Mesenchymal stem cell (in vitro differentiated cells and primary cell): ENCODE results near the gene SORT1.
A peak's percentile ranks its signal among the peaks of the same experiment; 100 is the strongest.

Experiments
- DNase-seq: peaks from one replicate; pipeline ENCODE4 v3.0.0-alpha.2; 2013
- H2AFZ ChIP-seq: one replicate; pipeline ENCODE4 v1.6.1; 2013; ENCODE audit warnings: low read depth, mild to moderate bottlenecking, control low read depth, inconsistent platforms, low read length, moderate library complexity
- H2AK5ac ChIP-seq: 2 replicates; pipeline ENCODE4 v1.6.1; 2013; ENCODE audit warnings: low read length, moderate library complexity, mild to moderate bottlenecking, inconsistent platforms; ENCODE audit not compliant: severe bottlenecking
- H2BK120ac ChIP-seq: one replicate; pipeline ENCODE4 v1.6.1; 2013; ENCODE audit warnings: low read depth, mild to moderate bottlenecking, inconsistent platforms, low read length, moderate library complexity
- H2BK12ac ChIP-seq, 2 experiments: one replicate each; pipeline ENCODE4 v1.6.1; 2013; ENCODE audit warnings: inconsistent platforms in 2 of 2, low read length in 2 of 2, mild to moderate bottlenecking in 2 of 2, moderate library complexity in 2 of 2, control low read depth in 1 of 2
- H2BK15ac ChIP-seq: one replicate; pipeline ENCODE4 v1.6.1; 2013; ENCODE audit warnings: mild to moderate bottlenecking, low read depth, inconsistent platforms; ENCODE audit not compliant: poor library complexity, severe bottlenecking
- H2BK5ac ChIP-seq: 2 replicates; pipeline ENCODE4 v1.6.1; 2013; ENCODE audit warnings: low read depth, mild to moderate bottlenecking, low read length, control low read depth, inconsistent platforms; ENCODE audit not compliant: poor library complexity, severe bottlenecking
- H3K14ac ChIP-seq, 2 experiments: one replicate each; pipeline ENCODE4 v1.6.1; 2013; ENCODE audit warnings: inconsistent platforms in 2 of 2, low read length in 2 of 2, control low read depth in 1 of 2, mild to moderate bottlenecking in 1 of 2, moderate library complexity in 1 of 2
- H3K18ac ChIP-seq, 2 experiments: one replicate each; pipeline ENCODE4 v1.6.1; 2013; ENCODE audit warnings: inconsistent platforms in 2 of 2, low read length in 2 of 2, control low read depth in 1 of 2, low read depth in 1 of 2, mild to moderate bottlenecking in 1 of 2
- H3K23ac ChIP-seq, 2 experiments: one replicate each; pipeline ENCODE4 v1.6.1; 2013; ENCODE audit warnings: inconsistent platforms in 2 of 2, low read length in 2 of 2, mild to moderate bottlenecking in 2 of 2, moderate library complexity in 2 of 2, control low read depth in 1 of 2
- H3K27ac ChIP-seq: 2 replicates; pipeline ENCODE4 v1.5.1; 2013; ENCODE audit warnings: mild to moderate bottlenecking, moderate library complexity, low read length, control low read depth, inconsistent platforms; ENCODE audit not compliant: poor library complexity, severe bottlenecking
- H3K27me3 ChIP-seq, 2 experiments: 2 replicates each; pipeline versions ENCODE4 v1.6.1 to v1.7.0; 2013; ENCODE audit warnings: low read length in 2 of 2, mild to moderate bottlenecking in 2 of 2, moderate library complexity in 2 of 2, control low read depth in 1 of 2, inconsistent platforms in 1 of 2; ENCODE audit not compliant: control insufficient read depth in 1 of 2, insufficient read depth in 1 of 2
- H3K36me3 ChIP-seq, 2 experiments: 2 replicates each; pipeline versions ENCODE4 v1.6.1 to v1.7.0; 2013; ENCODE audit warnings: low read length in 2 of 2, control low read depth in 1 of 2, inconsistent platforms in 1 of 2, low read depth in 1 of 2, mild to moderate bottlenecking in 1 of 2; ENCODE audit not compliant: insufficient read depth in 2 of 2, control insufficient read depth in 1 of 2
- H3K4ac ChIP-seq, 2 experiments: one replicate each; pipeline ENCODE4 v1.6.1; 2013; ENCODE audit warnings: inconsistent platforms in 2 of 2, low read length in 2 of 2, mild to moderate bottlenecking in 2 of 2, moderate library complexity in 2 of 2, control low read depth in 1 of 2, low read depth in 1 of 2
- H3K4me1 ChIP-seq: 2 replicates; pipeline ENCODE4 v1.6.1; 2013; ENCODE audit warnings: low read depth, low read length, control low read depth; ENCODE audit not compliant: control insufficient read depth, insufficient read depth
- H3K4me2 ChIP-seq: 2 replicates; pipeline ENCODE4 v1.6.1; 2013; ENCODE audit warnings: low read length, mild to moderate bottlenecking, inconsistent platforms; ENCODE audit not compliant: poor library complexity, severe bottlenecking
- H3K4me3 ChIP-seq, 2 experiments: 2 replicates each; pipeline versions ENCODE4 v1.5.1 to v1.7.0; 2013; ENCODE audit warnings: low read length in 2 of 2, mild to moderate bottlenecking in 2 of 2, control low read depth in 1 of 2, low read depth in 1 of 2; ENCODE audit not compliant: insufficient read depth in 1 of 2
- H3K79me1 ChIP-seq: replicated peaks from 2 replicates; pipeline ENCODE4 v1.6.1; 2013; ENCODE audit warnings: mild to moderate bottlenecking, control low read depth, low read length, inconsistent platforms; ENCODE audit not compliant: poor library complexity, severe bottlenecking
- H3K9ac ChIP-seq: 2 replicates; pipeline ENCODE4 v1.7.0; 2013; ENCODE audit warnings: mild to moderate bottlenecking, low read length, moderate library complexity
- H3K9me3 ChIP-seq: 2 replicates; pipeline ENCODE4 v1.7.0; 2013; ENCODE audit warnings: mild to moderate bottlenecking, low read length; ENCODE audit not compliant: control insufficient read depth
- H4K8ac ChIP-seq: one replicate; pipeline ENCODE4 v1.6.1; 2013; ENCODE audit warnings: inconsistent platforms, mild to moderate bottlenecking, low read length, moderate library complexity
- H4K91ac ChIP-seq: one replicate; pipeline ENCODE4 v1.6.1; 2013; ENCODE audit warnings: mild to moderate bottlenecking, low read length, inconsistent platforms
- WGBS: methylation state at CpG from one replicate; pipeline ENCODE4 v1.1.7; 2013; ENCODE audit warnings: mixed read lengths; 5-methylcytosine and 5-hydroxymethylcytosine counted together

The SORT1 gene

GRCh38 chr1:109432336-109432735 is 34.6 kb upstream of the SORT1 start:
- Histone ChIP-seq H3K27me3 (peaks cover 0 to 4% of the 10 kb centered on the region in 2 experiments), H3K79me1 (no peaks in the 10 kb centered on the region), H3K23ac (no peak overlapping the region), H3K18ac (no peak overlapping the region), H2AFZ (no peak overlapping the region), H3K9me3 (no peaks in the 10 kb centered on the region), H2BK120ac (no peak overlapping the region), H2BK5ac (no peak overlapping the region), H3K14ac (no peak overlapping the region), H3K27ac (no peak overlapping the region), H3K4me1 (no peaks in the 10 kb centered on the region), H3K4me3 (no peak overlapping the region), H3K36me3 (no peaks in the 10 kb centered on the region), H2BK12ac (no peak overlapping the region), H3K4me2 (no peak overlapping the region), H3K4ac (no peak overlapping the region), H2BK15ac (no peak overlapping the region), H2AK5ac (no peak overlapping the region), H4K8ac (no peak overlapping the region), H4K91ac (no peak overlapping the region), H3K9ac (peak overlapping the region; percentile 65)
- DNase-seq = no peak

- no peak overlapping the region for H2BK12ac ChIP-seq
- no peak overlapping the region for H3K18ac ChIP-seq
- H3K4me1 ChIP-seq = peaks cover 3% of the 10 kb centered on the region
- H3K4me2 ChIP-seq = peak overlapping the region; percentile 78
- H3K14ac ChIP-seq = no peak overlapping the region
- no peak overlapping the region for H2BK5ac ChIP-seq
- peak overlapping the region; percentile 94 for H3K9ac ChIP-seq
- no peak overlapping the region for H2BK15ac ChIP-seq
- peaks cover 0 to 6% of the 10 kb centered on the region in 2 experiments for H3K36me3 ChIP-seq
- no peak overlapping the region for H3K23ac ChIP-seq
- no peaks in the 10 kb centered on the region for H3K27me3 ChIP-seq
- no peaks in the 10 kb centered on the region for H3K79me1 ChIP-seq
- H3K4me3 ChIP-seq = peak overlapping the region; percentile 64 to 97
- no peak overlapping the region for H3K27ac ChIP-seq
- no peak overlapping the region for H3K4ac ChIP-seq
- no peak overlapping the region for H2BK120ac ChIP-seq
- no peaks in the 10 kb centered on the region for H3K9me3 ChIP-seq
- WGBS = 20% methylated on average over 7 of the region's 7 CpGs
- H4K8ac ChIP-seq = no peak overlapping the region
- H2AFZ ChIP-seq = no peak overlapping the region
- H2AK5ac ChIP-seq = no peak overlapping the region
- no peak for DNase-seq
- H4K91ac ChIP-seq = no peak overlapping the region
Measured at GRCh38 chr1:109427171-109427467, 29.4 kb upstream of the SORT1 start.

- Histone ChIP-seq H3K4me2 (peak within 1 kb of the TSS; percentile 78), H3K79me1 (peaks cover 2% of the 10 kb centered on the region), H3K9me3 (no peaks in the 10 kb centered on the region), H2BK12ac (peak within 1 kb of the TSS in 1 of 2 experiments; percentile 59), H3K4ac (peak within 1 kb of the TSS; percentile 15 to 78), H3K23ac (peak within 1 kb of the TSS in 1 of 2 experiments; percentile 42), H2BK5ac (no peak within 1 kb of the TSS), H2BK15ac (peak within 1 kb of the TSS; percentile 2), H3K4me3 (peak within 1 kb of the TSS; percentile 86 to 97), H3K9ac (peak within 1 kb of the TSS; percentile 94), H3K18ac (peak within 1 kb of the TSS; percentile 77 to 94), H2AK5ac (no peak within 1 kb of the TSS), H2AFZ (no peak within 1 kb of the TSS), H3K27ac (peak within 1 kb of the TSS; percentile 91), H4K91ac (no peak within 1 kb of the TSS), H3K14ac (peak within 1 kb of the TSS in 1 of 2 experiments; percentile 79), H2BK120ac (no peak within 1 kb of the TSS), H4K8ac (peak within 1 kb of the TSS; percentile 52), H3K27me3 (no peaks in the 10 kb centered on the region), H3K36me3 (peaks cover 0 to 10% of the 10 kb centered on the region in 2 experiments), H3K4me1 (peaks cover 3% of the 10 kb centered on the region)
- DNase-seq = peak; percentile 100
- WGBS = under 1% methylated on average over 47 of the region's 50 CpGs
Measured at GRCh38 chr1:109426281-109427170, 28.8 kb upstream of the SORT1 start, which contains the start of gene PSMA5. TSS of gene PSMA5 (minus strand) at chr1:109426448. CDS start at chr1:109426330, 118 bp downstream.

GRCh38 chr1:109425391-109426280 is 27.9 kb upstream of the SORT1 start:
- Histone ChIP-seq H3K23ac (peak overlapping the region in 1 of 2 experiments; percentile 42), H2BK15ac (no peak overlapping the region), H3K18ac (peak overlapping the region; percentile 77 to 94), H2AFZ (no peak overlapping the region), H3K9me3 (no peaks in the 10 kb centered on the region), H3K36me3 (peaks cover 6 to 19% of the 10 kb centered on the region in 2 experiments), H3K4me2 (peak overlapping the region; percentile 49), H3K79me1 (peaks cover 6% of the 10 kb centered on the region), H4K8ac (peak overlapping the region; percentile 52), H2BK120ac (no peak overlapping the region), H3K27me3 (no peaks in the 10 kb centered on the region), H2BK12ac (peak overlapping the region in 1 of 2 experiments; percentile 59), H3K27ac (peak overlapping the region; percentile 91), H2AK5ac (no peak overlapping the region), H3K4ac (peak overlapping the region; percentile 15 to 78), H2BK5ac (no peak overlapping the region), H4K91ac (no peak overlapping the region), H3K4me1 (peaks cover 3% of the 10 kb centered on the region), H3K4me3 (peak overlapping the region; percentile 86 to 97), H3K14ac (peak overlapping the region in 1 of 2 experiments; percentile 79), H3K9ac (peak overlapping the region; percentile 94)
- DNase-seq = peak; percentile 82
- WGBS = 2% methylated on average over 24 of the region's 32 CpGs
